GM19438 (cell line): ENCODE measurements around the gene KCNE1.
A peak's percentile ranks its signal among the peaks of the same experiment; 100 is the strongest.
"Not testable (repeated sequence)": the region's sequence is repeated elsewhere in the genome, so short reads cannot be mapped to it uniquely, and the experiment has no call there.

Source experiments
- ATAC-seq: cut with Tn5 transposase; IDR thresholded peaks from one replicate; pipeline ENCODE4 v1.9.1; 2021; ENCODE audit warnings: low read depth; ENCODE audit not compliant: unreplicated experiment

KCNE1 gene

DNA sequence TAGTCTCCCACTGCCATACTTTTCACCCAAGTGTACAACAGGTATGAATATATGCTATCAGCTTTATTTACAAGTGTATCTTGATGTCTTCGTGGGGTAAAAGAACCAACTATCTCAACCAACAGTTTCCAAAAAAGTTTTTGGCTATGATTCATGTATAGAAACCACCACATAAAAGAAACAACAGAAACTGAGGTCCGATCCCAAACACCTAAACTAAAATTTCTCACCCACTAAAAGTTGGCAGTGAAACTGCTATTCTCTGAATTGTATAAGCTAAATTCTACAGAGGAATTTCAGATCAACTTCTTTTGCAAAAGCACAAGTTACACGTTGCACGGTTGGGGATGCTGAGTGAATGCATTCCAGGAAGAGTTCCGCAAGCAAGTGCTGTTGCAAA is 5.0 kb upstream of the KCNE1 start:
- no peak for ATAC-seq

DNA sequence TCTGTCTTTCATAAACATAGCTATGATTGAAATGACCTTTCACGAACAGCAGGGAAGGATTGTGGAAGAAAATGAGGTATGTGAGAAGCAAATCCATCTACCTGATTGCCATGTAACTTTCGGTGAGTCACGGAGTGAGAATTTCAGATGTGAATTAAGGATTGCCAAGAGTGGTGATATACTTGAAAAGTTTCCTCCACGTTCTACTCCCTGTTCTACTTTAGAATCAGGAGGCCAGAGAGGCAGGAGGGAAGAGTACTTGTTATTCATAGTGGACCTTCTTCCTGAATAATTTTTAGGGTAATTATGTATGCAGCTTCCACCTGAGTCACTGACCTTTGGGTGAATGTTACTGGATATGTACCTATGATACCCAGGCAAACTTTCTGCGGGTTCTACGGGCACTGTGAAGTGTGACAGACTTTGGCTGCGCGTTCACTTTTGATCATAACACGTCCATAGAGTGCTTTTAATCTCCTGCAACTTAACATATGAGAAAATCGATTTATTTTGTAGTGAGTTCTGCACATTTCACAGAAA is 2.6 kb upstream of the KCNE1 start:
- ATAC-seq, result no peak

DNA sequence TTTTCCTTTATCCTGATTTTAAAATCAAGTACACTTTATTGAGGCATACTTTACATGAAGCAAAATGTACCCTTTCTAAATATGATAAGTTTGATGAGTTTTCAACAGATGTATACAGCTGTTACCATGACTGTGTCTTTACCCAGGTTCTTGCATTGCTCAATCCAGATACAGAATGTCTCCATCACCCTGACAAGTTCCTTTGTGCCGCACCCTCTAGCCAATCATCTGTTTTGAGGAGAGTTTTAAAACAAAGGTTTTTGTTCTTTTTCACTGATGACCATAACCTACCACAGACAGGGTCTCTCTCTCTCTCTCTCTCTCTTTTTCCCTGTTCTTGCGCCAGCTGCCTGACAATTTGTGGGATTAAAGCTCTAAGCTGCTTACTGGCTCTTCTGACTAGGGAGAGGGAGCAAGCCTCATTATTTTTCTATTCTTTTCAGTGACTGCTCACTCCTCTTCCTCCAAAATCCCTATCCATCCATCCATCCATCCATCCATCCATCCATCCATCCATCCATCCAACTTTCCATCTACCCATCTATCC is 1.2 kb upstream of the KCNE1 start:
- no peak for ATAC-seq

- ATAC-seq, result no peak
Measured at GRCh38 chr21:34511181-34511580, 829 bp downstream of the KCNE1 start.

DNA sequence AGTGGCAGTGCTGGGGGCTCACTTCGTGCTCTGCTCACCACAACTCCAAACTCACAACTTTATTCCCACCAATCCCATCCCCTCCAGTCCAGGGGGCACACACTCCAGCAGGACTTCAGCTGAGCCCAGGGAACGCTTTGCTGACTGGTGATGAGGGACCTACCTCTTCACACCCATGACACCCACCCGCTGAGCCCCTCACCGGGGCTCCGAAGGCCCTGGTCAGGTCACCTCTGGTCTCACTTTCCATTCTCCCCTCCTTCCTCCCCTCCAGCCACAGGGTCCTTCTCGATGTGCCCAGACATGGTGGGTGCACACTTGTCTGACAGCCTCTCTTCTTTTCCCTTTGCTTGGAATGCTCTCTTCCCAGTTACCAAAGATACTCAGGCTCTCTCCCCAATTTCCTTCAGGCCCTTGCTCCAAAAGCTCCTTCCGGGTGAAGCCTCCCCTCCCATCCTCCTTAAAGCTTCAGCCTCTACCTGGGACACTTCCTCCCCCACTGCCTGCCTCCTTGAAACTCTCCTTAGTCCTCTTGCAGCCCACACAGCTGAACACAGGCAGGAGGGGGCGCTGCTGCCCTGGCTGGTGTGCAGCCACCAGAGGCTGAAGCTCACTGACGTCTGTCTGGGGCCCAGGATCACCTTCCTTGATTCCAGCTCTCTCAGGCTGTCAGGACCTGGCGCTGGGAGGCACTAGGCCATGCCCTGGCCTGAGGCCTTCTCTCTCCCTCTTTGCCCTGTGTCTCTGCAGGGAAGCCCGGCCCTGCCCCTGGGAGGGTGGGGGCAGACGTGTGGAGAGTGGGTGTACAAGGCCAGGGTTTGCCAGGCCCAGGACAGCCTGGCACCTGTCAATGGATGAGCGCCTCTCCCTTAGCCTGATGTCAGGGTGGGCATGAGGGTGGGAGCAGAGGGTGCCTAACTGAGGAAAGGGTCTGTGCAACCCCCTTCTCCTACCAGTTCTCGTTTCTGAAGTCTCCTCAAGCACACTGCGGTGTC is 1.6 kb downstream of the KCNE1 start:
- ATAC-seq, result peak; percentile 58

GRCh38 chr21:34509151-34509550 is 2.9 kb downstream of the KCNE1 start:
- ATAC-seq, result no peak

GRCh38 chr21:34504595-34504994 is 7.4 kb downstream of the KCNE1 start:
- no peak for ATAC-seq

DNA sequence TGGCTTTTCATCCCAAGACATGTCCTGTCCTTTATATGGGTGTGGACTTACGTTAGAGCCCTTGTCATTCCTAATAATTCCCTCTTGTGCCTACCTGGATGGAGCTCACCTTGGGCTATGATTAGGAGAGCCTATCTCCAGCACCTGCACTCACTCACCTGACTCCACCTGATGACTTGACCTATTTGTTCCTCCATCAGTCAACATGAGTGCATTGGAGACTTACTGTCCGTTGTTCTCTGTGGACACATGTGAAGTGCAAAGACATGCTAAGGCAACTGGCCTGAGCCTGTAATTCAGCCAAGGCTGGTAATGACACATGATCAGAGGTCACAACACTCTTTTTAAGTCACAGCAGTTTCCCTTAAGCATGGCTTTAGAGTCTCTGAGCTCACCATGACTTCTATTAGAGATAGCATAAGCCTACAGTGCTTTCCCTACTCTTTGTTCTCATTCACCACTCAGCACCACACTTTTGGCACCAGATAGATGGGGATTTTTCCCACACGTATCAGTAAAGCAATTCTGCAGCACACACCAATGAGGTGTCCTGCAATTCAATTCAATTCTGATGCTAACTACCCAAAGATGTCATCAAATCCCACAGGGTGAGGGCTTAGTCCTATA is 9.4 kb downstream of the KCNE1 start:
- no peak for ATAC-seq

DNA sequence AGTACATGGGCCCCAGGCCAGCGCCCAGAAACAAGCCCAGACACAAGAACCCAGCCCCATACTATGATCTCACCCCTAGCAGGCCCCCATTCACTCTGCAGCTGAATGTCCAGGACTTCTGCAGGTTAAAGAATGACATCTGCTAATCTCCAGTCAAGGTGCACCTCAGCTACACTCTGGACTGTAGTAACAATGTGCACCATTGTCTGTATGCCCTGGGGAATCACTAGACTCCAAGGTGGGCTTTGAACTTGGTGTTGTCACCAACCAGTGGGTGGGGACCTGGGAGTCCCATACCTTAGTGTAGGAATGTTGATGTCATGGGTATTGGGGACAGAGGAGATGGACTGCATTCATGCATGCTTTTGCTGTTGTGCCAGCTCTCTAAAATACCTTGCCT is 10.3 kb downstream of the KCNE1 start:
- no peak for ATAC-seq

DNA sequence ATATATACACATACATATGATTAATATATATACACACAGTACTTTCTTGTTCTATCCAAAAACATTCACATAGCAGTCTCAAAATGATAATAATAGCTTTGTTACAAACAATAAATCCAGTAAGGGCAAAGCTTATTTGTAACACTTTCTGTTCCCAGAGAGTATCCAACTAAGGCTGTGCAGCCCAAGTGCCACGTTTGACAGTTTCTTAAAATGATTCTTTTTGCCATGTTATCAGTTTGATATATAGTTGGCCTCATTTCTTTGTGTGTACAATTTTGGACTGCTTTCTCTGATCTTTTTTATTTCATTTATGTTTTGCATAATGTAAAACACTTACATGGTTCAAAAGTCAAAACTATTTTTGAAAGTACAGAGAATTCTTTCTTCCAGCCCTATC is 11.8 kb downstream of the KCNE1 start:
- no peak for ATAC-seq

DNA sequence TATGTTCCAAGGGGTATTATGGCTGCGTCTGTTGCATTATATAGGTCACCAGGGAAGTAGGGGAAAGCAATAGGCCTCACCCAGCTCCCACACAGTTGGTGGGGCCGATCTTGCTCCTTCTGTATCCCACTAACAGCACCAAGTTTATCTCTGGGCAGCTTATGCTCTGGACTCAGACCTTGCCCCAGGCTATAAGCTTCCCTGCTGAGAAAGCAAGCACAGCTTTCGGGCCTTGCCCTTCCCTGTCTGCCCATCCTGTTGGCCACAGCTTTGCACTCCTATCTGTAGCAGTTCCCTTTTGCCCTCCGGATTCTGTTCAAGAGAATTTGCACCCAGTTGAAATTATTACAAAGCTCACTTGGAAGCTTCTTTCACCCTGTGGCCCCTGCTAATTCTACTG is 12.9 kb downstream of the KCNE1 start:
- ATAC-seq, result no peak

DNA sequence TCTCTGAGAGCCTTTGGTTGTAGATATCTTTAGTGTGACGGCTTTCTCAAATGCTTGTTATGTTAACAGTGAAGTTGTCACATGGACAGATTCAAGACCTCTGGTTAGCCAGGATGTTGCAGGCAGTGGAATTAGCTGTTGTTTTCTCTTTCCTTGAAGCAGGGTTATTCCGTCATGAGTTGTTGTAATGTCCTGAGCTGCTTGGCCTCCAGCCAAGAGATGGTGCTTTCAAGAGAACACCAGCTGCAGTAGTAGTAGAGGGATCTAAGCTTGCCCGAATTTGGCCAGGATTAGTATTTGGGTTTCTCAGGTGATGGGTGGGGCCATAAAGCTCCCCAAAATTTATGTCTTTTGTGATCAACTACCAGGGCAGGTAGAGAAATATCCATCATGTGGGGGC is 13.4 kb downstream of the KCNE1 start:
- no peak for ATAC-seq

DNA sequence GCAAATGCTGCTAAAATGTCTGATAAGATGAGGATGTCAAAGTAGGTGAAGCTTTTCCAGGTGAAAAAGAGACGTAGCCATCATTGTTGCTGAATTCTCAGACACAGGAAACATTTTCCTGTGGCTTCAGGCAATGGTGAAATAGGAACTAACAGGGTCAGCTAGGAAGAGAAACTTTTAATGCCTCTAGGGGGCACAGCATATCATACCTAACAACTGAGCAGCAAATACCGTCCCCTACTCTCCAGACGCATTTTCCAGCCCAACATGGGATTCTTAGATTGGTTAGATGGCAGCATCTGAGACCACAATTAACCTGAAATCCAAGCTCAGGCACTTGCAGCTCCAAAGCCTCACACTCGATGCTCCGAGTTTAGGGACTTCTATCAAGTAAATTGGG is 28.2 kb downstream of the KCNE1 start:
- ATAC-seq, result not testable (repeated sequence)

DNA sequence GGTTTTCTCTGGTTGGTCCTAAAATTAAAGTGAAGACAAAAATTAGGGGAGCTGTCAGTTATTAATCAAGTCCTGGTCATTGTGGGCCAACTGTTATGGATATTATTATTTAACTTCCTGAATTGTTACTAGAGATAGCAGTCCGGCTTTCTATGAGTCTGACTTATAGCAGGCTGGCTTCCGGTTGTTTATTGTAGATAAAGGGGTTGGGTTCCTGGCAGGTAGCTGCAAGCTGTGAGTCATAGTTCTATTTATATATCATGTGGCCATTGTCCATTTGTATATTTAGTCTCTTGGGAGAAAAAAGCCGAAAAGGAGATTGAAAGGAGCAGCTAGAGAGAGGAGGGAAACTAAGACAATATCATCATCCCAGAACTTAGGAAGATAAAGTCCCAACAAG is 28.6 kb downstream of the KCNE1 start:
- ATAC-seq, result not testable (repeated sequence)

DNA sequence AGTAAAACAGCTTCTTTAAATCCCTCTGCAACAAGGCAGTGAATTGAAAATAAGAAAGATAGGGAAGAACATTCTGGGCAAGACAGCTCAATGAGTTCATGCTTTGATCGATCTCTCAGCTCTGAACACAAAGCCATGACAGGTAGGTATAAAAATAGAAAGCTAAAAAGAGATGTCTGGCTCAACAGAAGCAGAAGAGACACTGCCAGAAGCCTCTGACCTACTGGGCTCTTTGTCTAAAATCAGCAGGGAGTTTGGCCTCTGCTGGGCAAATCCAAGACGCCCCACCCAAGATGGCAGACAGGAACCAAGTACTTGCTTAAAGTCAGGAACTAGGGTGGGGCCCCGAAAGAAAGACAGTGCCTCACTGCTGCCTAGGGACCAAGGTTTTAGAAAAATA is 44.7 kb downstream of the KCNE1 start:
- ATAC-seq, result not testable (repeated sequence)

GRCh38 chr21:34459426-34459825 is 52.6 kb downstream of the KCNE1 start:
- ATAC-seq, result not testable (repeated sequence)

- not testable (repeated sequence) for ATAC-seq
Measured at GRCh38 chr21:34458266-34458665, 53.7 kb downstream of the KCNE1 start.

DNA sequence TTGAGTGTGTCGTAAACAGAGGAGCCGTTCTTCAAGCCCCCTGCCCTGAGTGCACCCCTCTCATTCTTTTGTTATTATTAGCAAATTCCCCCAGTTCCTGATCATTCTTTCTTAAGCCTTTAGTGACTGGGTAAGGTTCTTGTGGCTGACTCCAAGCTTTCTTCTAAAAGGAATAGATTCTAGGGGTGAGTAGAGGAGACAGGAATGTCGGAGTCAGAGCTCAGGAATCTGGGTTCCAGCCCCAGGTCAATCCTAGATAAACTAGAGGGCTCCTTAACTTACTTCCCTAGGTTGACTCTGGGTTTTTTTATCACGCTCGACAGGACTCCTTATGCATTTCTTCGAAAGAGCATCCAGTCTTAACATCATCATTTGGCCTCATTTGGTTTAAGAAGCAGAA is 55.8 kb downstream of the KCNE1 start:
- ATAC-seq, result not testable (repeated sequence)

GRCh38 chr21:34455628-34456027 is 56.4 kb downstream of the KCNE1 start:
- not testable (repeated sequence) for ATAC-seq

DNA sequence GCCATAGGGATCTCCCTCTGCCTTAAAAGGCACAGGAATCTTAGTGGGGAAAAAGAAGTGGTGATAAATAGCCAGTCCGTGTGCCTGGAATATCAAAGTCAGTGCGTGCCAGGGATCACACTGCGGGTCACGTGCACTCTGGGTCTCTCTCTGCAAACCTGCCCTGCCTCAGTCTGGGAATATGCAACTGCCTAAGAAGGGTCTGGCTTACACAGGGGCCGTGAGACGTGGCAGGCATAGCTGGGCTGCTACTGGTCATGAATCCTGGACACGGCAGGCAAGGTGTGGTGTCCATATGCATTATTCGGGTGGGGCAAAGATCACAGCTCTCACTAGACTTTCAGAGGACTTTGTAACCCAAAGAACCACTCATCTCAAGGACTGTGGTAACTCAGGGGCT is 65.0 kb downstream of the KCNE1 start:
- ATAC-seq, result not testable (repeated sequence)

DNA sequence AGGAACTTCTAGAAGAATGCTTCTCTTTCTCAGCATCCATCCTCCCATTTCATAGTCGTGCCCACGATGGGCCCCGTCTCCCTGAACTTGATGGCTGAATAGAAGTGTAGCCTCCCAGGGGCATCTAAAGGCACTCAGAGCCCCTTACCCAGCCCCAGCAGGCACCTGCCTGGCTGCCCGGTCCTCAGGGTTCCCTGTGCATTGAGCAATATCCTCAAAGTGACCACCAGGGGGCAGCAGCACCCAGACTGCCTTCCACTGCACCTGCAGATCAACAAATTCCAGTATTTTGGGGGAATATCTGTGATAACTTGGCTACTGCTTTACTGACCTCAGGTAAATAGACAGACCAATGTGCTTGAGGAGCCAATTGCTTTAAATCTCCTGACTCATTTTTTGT is 68.5 kb downstream of the KCNE1 start:
- not testable (repeated sequence) for ATAC-seq
